ENCODE measurements around the gene SCAI.
"Not testable (repeated sequence)": the region's sequence is repeated elsewhere in the genome, so short reads cannot be mapped to it uniquely, and the experiment has no call there.

The SCAI gene

DNA sequence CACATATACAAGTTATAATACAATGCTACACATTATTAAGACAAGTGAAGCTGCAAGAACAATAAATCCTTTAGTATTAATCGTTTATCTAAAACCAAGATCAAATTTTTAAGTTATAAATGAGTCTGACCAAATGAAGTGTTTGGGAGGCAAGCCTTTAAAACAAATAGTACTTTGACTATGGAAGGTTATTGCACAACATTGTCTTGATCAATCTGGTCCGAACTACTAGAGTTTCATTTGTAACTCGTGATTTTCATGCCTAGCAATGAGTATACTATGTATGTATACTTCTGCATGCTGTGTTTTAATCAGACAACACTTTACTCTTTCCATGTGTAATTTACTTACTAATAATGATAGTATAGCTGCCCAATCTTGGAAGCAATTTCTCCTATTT, 115.3 kb downstream of the SCAI start:
- DNase-seq (ENCODE audit: low spot score), result no peak

DNA sequence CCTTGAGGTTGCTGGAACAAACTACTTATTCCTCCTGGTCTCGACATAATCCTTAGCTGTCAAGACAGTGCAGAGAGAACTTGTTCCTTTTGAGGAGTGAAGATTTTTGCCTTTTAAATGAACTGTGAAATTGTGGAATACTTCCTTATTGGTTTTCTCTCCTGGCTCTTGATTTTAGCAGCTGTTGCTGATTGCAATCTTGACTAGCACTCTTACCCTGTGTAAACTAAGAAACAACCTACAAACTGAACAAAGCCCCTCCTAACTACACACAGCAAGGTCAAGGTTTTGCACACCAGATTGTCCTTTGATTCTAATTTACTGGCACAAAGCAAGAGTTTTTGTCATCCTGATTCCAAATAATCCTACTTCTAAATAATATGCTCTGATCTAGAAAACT, 118.4 kb downstream of the SCAI start:
- DNase-seq (ENCODE audit: low spot score), result no peak

DNA sequence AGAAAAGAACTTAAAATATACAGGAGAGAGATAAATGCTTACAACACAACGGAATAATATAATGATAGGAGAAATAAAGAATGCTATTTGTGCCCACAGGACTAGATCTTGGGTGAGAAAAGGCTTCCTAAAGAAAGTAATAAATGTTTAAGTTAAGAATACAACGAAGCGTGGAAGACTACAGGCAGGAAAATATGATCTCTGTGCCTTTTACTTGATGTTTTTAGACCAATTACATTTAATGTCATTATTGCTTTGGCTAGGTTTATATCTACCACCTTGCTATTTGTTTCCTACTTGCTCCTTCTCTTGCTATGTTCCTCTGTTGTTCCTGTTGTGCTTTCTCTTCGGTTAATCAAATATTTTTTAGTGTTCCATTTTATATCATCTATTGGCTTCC, 122.3 kb downstream of the SCAI start:
- DNase-seq (ENCODE audit: low spot score), result no peak

GRCh38 chr9:125015655-125016054, 127.7 kb downstream of the SCAI start:
- DNase-seq (ENCODE audit: low spot score), result not testable (repeated sequence)

DNA sequence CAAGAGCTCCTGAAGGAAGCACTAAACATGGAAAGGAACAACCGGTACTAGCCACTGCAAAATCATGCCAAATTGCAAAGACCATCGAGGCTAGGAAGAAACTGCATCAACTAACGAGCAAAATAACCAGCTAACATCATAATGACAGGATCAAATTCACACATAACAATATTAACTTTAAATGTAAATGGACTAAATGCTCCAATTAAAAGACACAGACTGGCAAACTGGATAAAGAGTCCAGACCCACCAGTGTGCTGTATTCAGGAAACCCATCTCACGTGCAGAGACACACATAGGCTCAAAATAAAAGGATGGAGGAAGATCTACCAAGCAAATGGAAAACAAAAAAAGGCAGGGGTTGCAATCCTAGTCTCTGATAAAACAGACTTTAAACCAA, 131.3 kb downstream of the SCAI start:
- not testable (repeated sequence) for DNase-seq (ENCODE audit: low spot score)

- DNase-seq (ENCODE audit: low spot score), result no peak
These were observed 134.7 kb downstream of the SCAI start for GRCh38 chr9:125008599-125008998.

DNA sequence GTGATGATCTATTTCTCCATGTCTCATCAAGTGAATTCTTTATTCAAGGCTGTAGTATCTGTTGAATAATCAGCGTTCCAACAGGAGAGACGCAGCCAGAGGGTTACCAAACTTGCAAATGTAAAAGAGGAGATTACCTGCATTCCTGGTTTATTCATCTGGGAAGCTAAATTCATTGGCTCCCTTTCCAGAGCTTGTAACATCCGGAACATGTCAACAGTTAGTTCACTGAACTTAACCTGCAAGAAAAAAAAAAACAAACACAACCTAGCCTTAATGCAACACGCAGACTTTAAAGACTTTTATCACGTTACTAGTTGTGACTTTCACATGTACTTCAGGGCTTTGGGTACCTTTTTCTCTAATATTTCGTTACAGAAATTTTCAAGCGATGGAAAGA, 140.0 kb downstream of the SCAI start:
- no peak for DNase-seq (ENCODE audit: low spot score)

DNA sequence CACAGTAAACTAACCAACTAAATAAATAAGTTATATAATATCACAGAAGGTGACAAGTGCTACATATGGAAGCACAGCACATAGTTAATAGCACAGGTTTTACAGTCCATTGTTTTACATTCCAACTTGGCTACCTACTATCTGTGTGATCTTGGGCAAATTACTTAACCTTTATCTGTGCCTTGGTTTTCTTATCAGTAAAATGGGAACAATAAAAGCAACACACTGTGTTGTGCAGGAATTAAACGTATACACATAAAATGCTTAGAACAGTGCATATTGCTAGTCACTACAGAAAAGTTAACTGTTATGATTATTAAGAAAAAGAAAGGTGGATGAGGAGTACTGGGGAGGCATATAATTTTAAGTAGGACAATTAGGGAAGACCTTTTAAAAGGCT, 159.6 kb downstream of the SCAI start:
- no peak for DNase-seq (ENCODE audit: low spot score)

DNA sequence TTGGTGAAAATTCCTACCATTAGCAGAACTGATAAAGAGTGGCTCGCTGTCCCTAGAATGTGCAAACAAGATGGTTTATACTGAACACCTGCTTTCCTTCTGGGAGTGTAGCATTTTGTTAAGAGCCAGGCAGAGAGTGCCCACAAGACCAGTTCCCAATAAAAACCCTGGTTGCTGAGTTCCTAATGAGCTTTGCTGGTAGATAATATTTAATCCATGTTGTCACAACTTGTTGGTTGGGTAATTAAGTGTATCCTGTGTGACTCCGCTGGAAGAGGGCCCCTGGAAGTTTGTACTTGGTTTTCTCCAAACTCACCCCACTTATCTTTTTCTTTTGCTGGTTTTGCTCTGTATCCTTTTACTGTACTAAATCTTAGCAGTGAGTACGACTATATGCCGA, 162.9 kb downstream of the SCAI start:
- no peak for DNase-seq (ENCODE audit: low spot score)

- no peak for DNase-seq (ENCODE audit: low spot score)
These were observed 168.2 kb downstream of the SCAI start for GRCh38 chr9:124975131-124975530.

- no peak for DNase-seq (ENCODE audit: low spot score)
These were observed 169.5 kb downstream of the SCAI start for GRCh38 chr9:124973807-124974206.

- DNase-seq (ENCODE audit: low spot score), result no peak
These were observed 171.0 kb downstream of the SCAI start for GRCh38 chr9:124972241-124972770.

DNA sequence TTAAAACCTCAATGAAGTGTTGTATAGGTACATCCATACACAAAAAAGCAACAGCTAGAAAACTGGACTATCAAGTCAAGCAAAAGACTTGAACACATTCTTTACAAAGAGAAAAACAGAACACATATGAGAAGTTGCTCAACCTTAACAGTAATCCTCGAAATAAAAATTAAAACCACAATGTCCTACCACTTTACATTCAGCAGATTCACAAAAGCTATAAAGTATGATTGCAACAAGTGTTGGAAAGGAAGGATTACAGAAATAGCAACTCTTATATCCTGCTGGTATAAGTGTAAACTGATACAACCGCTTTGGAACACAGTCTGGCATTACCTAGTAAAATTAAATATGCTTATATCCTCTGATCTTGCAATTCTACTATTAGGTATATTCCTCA, 173.9 kb downstream of the SCAI start:
- DNase-seq (ENCODE audit: low spot score), result no peak

- no peak for DNase-seq (ENCODE audit: low spot score)
These were observed 175.1 kb downstream of the SCAI start for GRCh38 chr9:124968238-124968637.

- DNase-seq (ENCODE audit: low spot score), result not testable (repeated sequence)
These were observed 177.4 kb downstream of the SCAI start for GRCh38 chr9:124965775-124966568.

- no peak for DNase-seq (ENCODE audit: low spot score)
These were observed 178.7 kb downstream of the SCAI start for GRCh38 chr9:124964604-124965003.

DNA sequence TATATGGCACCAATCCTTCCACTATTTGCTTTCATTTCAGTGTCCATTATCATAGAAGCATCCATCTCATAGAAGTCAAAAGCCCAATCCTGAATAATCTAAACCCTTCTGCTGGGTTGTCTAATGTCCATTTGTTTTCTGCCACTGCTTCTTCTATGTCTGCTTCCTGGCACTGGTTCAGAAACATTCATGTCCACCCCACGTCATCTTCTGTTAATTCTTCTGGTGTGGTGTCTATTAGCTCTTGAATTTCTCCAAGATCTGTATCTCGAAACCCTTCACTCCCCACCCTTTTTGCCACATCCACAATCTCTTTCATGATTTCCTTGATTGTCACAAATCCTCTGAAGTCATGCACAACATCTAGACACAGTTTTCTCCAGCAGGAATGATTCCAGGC, 179.3 kb downstream of the SCAI start:
- DNase-seq (ENCODE audit: low spot score), result no peak

GRCh38 chr9:124960409-124960752, 182.9 kb downstream of the SCAI start:
- no peak for DNase-seq (ENCODE audit: low spot score)

DNA sequence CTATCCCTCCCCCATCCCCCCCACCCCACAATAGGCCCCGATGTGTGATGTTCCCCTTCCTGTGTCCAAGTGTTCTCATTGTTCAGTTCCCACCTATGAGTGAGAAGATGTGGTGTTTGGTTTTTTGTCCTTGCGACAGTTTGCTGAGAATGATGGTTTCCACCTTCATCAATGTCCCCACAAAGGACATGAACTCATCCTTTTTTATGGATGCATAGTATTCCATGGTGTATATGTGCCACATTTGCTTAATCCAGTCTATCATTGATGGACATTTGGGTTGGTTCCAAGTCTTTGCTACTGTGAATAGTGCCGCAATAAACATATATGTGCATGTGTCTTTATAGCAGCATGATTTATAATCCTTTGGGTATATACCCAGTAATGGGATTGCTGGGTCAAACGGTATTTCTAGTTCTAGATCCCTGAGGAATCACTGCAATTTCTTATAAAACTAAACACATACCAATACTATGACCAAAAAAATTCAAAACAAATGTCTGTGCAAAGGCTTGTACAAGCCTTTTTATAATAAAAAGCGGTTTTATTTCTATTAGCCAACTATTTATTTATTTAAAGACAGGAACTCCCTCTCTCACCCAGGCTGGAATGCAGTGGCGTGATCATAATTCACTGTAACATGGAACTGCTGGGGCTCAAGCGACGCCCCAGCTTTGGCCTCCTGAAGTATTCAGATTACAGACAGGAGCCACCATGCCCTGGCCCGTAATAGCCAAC, 183.5 kb downstream of the SCAI start:
- not testable (repeated sequence) for DNase-seq (ENCODE audit: low spot score)

GRCh38 chr9:124954255-124954654, 189.1 kb downstream of the SCAI start:
- DNase-seq (ENCODE audit: low spot score), result no peak

- no peak for DNase-seq (ENCODE audit: low spot score)
These were observed 193.1 kb downstream of the SCAI start for GRCh38 chr9:124950050-124950718.

GRCh38 chr9:124949387-124949786, 193.9 kb downstream of the SCAI start:
- DNase-seq (ENCODE audit: low spot score), result no peak

All from ecto neural progenitor cell (in vitro differentiated cells).